Fibroblast of skin of abdomen (primary cell): Measurements from ENCODE around the gene COL8A2.

ENCODE experiments used
- DNase-seq: peaks from one replicate; pipeline ENCODE4 v3.0.0-alpha.2; 2013

Gene COL8A2

DNA sequence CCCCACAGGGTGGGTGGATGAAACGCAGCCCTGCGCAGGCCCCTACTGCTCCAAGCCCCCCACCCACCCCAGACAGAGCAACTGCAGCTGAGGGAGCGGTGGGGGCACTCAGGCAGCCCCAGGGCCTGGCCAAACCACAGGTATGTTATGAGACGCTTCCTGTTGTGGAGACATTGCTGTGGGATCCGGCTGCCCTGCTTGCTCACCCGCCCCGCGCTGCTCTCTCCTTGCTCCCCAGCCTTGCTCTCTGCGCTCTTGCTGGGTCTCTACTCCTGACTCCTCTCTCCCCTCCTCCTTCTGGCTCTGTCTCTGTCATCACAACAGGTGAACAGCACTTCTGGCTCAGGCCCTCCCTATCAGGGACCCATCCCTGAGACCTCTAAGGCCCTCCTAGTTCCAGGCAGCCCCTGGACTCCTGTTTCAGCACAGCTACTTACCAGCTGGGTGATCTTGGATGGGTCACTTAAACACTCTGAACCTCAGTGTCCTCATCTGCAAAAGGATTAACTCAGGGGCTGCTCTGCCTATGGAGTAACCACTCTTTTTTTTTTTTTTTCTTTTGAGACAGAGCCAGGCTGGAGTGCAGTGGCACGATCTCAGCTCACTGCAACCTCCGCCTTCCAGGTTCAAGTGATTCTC is 15.9 kb downstream of the COL8A2 start:
- DNase-seq, result peak; percentile 87

DNA sequence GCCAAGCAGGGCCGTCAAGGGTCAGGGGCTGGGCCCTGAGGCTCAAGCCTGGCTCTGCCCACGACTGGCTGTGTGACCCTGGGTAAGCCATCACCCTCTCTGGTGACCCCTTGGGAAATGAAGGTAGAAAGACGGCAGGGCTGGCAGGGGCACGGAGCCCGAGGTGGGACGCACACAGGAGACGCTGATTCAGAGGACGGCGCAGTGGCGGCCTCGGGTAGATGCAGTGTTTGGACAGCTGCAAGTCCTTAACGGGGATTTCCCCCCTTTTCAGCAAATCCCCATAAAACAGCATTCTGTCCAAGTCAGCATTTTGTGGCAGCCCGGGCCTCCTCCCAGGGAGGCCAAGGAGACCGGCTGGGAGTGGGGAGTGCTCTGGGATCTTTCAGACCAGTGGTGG is 16.7 kb downstream of the COL8A2 start:
- peak; percentile 83 for DNase-seq

DNA sequence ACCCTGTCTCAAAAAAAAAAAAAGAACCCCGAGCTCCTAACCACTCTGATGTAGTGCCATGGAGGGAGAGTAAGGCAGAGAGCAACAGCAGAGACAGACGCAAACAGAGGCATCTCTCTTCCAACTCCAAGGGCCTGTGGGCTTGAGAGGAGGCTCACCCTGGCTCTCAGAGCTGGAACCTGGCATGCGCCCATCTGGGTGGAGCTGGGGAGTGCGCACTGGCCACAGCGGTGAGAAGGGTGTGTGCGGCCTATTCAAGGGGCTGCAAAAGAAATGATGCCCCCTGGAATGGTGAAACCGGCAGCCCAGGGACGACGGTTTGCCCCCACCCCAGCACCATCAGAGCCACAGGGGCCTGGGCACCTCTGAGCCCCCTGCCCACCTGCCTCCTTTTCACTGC is 17.6 kb downstream of the COL8A2 start:
- DNase-seq, result no peak

DNA sequence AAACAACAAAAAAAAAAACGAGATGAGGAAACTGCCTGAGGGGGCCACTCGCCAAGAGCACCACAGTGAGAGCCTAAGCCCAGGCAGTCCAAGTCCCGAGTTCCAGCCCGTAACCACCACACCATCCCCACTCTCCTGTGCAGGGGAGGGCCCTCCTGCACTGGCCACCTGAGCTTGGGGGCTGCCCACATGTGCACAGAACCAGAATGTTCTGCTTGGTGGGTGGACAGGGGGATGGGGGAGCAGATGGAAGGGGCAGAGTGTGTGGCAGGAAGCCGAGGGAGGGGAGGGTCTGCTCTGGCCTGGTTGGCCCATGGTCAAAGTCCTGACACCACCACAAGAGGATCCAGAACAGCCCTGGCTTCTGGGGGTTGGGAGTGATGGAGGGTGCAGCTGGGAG is 18.8 kb downstream of the COL8A2 start:
- DNase-seq, result no peak

DNA sequence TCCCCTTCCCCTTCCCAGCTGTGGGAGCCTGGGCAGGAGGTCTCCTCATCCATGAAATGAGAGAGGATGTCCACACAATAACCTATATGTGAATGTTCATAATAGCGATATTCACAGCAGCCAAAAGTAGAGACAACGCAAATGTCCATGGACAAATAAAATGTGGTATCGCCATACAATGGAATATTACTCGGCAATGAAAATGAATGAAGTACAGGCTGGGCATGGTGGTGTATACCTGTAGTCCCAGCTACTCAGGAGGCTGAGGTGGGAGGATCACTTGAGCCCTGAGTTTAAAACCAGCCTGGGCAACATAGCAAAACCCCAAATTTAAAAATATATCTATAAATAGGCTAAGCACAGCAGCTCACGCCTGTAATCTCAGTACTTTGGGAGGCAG is 23.5 kb downstream of the COL8A2 start:
- no peak for DNase-seq

DNA sequence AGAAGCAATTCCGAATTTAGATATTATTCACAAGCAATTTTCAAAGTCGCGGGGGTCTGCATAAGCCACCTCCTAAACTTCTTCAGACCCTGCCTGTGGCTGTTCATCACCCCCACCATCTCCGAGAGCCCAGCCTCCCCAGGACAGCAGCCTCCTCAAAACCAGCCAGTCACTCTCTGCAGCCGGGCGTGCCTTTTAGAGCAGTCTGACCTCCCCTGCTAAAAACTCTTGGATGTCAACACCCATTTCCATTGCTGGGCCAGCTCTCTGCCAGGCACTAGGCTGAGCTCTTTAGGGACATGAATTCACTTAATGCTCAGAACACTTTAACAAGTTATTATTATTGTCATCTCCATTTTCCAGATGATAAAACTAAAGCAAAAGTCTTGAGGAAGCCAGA is 24.6 kb downstream of the COL8A2 start:
- no peak for DNase-seq

DNA sequence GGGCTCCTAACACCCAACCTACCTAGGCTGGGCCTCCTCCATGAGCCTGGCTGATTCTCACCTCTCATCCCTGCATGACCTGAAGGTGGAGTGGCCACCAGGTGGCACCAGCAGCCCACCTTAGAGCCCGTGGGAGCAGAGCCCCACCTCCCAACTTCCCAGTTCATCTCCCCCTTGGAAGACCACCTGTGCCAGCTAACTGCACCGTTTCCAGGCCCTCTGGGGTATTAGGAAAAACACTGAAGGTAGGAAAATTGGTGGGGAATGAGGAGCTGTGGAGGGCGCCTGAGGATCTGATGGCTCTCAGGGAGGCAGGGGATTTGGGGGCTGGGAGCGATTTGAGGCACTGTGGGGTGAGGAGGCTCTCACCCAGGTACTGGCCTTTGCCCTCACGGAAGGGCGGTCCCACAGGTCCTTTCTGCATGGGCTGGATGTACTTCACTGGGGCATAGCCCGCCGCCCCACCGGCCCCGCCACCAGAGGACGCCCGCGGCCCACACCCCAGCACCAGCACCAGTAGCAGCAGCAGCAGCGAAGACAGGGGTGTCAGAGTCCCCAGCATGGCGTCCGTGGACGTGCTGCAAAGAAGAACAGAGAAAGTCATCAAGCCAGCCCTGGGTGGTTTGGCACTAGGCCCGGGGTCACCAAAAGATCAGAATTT is 25.2 kb downstream of the COL8A2 start:
- DNase-seq, result peak; percentile 75

DNA sequence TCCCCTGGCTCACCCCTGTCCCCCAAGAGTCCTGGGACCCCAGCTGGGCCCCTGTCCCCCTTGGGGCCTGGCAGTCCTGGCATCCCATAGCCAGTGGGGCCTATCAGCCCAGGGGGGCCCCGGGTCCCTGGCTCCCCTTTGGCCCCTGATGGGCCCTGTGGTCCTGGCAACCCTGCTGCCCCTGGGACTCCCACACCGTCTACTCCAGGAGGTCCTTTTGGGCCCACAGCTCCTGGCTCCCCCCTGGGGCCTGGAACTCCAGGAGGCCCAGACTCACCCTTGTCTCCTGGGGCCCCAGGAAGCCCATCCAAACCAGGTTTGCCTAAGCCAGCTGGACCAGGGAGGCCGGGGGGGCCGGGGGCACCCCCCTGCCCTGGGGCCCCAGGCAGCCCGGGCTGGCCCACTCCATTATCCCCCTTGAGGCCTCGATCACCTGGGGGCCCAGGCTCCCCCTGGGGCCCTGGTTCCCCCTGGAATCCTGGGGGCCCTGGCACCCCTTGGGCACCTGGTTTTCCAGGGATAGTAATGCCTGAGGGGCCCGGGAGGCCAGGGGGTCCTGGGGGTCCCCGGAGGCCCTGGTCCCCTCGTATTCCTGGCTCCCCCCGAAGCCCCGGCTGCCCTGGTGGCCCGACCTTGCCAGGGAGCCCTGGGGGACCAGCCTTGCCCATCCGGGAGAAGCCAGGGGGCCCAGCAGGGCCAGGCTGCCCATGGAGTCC is 26.2 kb downstream of the COL8A2 start:
- DNase-seq, result no peak

DNA sequence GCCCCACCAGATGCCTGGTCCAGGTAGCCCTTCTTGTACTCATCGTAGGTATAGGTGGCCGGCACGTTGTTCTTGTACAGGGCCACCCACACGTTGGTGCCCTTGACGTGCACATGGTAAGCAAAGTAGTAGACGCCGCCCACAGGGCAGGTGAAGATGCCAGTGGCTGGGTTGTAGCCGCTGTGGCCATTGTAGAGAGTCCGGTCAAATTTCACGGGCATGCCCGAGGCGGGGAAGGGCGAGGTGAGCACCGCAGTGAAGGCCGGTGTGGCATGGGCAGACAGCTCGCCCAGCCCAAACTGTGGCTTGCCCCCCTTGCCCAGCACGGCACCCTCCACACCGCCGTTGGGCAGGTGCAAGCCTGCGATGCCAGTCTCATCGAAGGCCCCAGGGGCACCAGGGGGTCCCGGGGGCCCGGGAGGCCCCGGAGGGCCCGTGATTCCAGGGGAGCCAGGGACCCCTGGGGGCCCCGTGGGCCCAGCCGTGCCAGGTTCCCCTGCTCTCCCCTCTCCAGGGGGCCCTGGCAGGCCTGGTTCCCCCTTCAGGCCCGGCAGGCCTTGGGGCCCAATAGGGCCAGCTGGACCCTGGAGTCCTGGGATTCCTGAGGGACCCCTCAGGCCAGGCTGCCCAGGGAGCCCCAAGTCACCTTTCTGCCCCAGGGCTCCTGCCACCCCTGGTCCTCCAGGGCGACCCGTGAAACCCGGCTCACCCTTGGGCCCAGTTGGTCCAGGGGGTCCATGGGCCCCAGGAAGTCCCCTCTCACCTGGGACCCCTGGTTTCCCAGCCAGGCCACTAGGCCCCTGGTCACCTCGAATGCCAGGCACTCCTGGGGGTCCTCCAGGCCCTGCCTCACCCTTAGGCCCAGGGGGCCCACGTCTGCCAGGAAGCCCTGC is 27.1 kb downstream of the COL8A2 start:
- DNase-seq, result no peak

DNA sequence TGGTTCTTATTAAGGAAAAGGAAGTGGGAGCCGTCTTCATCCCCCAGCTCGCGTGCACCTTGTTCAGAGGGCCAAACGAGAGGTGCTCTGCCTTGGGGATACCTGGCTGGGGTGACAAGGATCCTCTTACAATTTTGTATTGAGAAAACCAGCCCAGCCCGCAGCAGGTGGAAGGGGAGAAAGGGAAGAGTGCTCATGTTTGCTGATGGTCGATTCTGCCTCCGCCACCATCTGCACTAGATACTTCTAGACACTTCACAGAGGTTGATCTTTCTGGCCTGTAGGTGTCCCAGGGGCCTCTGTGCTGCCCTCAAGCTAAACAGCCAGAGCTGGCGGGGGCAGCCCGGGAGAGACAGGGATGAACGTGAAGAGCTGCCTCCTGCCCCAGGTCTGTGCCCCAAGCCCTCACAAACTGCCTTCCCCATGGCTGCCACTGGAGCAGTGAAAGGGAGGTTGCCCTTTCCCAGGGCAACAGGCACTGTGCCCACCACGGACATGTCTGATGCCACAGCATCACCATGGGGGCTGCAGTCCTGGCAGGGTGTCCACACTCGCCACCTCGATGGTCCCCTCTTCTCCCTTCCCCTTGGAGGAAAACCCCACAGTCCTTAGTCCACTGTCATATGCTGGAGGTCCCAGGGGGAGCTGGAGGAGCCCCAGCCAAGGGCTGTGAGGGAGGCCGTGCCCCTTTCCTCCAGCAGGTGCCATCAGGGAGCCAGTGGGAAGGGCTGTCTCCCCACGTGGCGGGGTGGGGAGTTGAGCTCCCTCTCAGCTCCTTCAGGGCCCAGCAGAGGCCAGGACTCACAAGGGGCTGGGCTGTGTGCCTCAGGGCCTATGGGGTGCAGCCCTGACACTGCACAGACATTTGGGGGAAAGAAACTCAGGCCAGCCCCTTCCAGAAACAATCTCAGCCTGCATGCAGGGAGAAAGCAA is 28.3 kb downstream of the COL8A2 start:
- DNase-seq, result no peak

DNA sequence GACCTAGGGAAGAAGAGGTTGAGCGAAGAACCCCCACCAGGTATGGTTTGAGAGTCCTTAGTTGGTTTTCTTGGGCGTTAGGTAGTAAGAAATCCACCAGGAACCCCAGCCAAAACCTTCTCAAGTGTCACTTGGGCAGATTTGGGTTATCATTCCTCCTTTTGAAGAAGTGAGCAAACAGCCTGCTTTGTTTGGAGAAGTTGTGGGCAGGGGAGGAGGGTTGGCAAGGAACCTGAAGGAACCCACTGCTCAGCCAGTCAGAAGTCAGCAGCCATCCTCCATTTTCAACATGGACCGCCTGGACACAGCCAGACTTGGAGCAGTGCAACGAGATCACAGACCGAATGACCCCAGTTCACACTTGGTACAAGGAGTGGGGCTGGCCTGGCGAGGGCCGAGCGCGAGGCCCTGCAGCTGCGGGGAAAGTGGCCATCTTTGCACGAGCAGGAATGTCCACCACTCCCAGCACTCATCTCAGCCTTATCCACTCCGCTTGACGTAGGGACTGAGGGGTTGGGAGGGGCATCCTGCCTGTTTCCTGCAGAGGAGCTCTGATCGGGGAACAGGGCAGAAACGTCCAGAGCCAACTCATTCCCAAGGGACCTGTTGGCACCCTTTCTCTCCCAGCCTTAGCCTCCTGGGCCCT is 29.1 kb downstream of the COL8A2 start:
- DNase-seq, result no peak

DNA sequence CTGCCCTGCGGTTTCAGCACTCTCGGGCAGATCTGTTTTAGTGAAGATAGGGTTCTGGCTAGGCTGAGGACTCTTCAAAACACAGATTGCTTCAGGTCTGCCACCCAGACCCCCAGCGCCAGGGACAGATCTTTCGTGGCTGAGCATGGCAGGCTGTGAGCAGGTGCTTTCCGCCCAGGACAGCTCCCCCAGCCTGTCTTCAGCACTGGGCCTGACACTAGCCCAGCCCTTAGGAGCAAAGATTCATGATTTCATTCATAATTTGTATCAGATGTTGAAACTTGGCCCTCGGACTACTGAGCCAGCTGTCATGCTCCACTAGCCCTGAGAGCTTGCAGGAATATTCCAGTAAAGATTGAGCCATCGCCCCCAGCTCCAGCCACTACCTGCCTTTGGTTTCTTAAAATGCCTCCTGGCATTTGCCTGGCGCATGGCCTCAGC is 30.4 kb downstream of the COL8A2 start:
- DNase-seq, result peak; percentile 38

DNA sequence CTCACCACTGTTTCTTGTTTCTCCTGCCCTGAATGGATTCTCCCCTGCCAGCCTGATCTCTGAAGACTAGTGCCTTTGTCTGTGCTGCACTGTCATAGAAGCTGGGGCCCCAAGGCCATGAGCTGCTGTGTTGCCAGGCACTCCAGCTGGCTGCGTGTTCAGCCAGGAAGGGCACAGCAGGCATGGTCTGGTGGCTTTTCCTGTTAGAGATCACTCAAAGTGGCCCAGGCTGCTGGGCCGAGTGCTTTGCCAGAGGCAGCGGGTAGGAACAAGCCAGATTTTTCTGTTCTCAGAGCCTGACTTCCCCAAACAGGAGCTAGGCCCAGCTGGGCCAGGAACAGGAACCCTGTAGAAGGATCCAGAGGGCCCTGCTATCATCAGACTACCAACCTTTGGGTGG is 31.1 kb downstream of the COL8A2 start:
- no peak for DNase-seq

DNA sequence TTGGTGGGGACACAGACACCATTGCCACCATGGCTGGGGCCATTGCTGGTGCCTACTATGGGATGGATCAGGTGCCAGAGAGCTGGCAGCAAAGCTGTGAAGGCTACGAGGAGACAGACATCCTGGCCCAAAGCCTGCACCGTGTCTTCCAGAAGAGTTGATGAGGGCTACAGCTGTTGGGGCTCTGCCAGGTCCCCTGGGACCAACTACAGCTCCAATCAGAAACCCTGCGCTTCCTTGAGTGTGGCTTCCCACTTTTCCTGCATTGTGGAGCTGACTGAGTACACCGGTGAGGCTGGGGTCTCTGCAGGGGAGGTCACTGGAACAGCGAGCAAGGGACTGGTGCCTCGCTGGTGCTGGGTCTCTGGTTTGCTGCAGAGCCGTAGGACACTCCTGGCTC is 31.8 kb downstream of the COL8A2 start:
- no peak for DNase-seq

DNA sequence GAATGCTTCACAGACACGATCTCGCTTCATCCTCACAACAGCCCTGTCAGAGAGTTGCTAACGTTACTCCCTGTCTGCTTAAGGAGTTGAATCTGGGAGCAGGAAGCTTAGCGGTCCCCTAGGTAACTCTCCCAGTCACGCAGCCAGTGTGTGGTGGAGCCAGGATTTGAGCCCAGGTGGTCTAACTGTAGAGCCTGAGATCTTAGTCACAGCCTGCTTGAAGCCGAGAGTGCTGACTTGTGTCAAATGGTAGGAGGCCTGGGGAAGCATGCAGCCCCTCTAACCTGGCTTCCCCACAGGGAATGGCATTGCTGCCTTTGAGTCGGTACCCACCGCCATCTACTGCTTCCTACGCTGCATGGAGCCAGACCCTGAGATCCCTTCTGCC is 32.2 kb downstream of the COL8A2 start:
- DNase-seq, result no peak

DNA sequence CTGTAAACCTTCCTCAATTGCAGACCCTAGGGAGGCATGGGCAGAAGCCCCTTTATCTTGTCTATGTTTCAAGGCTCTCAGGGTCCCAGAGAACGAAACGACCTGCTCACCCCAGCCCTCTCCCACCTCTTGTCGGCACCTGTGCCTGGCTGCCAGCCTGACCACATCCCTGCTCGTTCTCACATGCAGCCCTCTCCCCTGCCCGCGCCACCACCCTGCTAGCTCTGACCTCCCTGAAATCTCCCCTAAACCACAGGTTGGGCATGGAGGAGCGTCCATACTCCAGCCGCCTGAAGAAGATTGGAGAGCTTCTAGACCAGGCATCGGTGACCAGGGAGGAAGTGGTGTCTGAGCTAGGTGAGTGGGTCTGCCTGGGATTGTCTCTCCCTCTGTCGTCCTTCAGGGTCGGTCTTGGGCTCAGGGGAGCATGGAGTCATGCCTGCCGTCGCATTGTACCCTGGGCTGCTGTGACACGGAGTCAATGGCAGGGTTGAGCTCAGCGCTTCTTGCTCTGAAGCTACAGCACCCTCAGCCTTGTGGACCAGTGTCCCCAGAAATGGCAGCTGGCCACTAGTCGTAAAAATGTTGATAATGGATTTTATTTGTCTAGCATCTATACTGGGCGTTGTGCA is 32.7 kb downstream of the COL8A2 start:
- DNase-seq, result no peak

DNA sequence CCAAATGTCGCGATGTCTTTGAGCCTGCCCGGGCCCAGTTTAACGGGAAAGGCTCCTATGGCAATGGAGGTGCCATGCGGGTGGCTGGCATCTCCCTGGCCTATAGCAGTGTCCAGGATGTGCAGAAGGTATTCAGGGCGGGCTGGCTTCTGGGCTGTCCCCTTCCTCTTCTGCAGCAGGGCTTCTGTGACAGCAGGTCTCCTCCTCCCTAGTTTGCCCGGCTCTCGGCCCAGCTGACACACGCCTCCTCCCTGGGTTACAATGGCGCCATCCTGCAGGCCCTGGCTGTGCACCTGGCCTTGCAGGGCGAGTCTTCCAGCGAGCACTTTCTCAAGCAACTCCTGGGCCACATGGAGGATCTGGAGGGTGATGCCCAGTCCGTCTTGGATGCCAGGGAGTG is 33.3 kb downstream of the COL8A2 start:
- DNase-seq, result no peak

DNA sequence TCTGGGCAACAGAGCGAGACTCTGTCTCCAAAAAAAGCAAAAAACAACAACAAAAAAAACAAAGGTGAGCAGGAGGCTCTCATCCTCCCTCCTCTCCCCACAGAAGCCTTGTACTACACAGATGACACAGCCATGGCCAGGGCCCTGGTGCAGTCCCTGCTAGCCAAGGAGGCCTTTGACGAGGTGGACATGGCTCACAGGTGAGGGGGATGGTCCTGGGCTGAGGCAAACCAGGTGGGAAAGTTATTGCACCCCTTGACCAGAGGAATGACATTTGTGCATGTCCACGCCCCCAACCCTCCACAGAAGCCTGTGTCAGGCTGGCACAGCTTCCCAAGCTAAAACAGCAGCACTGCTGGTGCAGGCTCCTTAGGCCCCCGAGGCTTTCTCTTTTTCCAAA is 33.9 kb downstream of the COL8A2 start:
- no peak for DNase-seq

DNA sequence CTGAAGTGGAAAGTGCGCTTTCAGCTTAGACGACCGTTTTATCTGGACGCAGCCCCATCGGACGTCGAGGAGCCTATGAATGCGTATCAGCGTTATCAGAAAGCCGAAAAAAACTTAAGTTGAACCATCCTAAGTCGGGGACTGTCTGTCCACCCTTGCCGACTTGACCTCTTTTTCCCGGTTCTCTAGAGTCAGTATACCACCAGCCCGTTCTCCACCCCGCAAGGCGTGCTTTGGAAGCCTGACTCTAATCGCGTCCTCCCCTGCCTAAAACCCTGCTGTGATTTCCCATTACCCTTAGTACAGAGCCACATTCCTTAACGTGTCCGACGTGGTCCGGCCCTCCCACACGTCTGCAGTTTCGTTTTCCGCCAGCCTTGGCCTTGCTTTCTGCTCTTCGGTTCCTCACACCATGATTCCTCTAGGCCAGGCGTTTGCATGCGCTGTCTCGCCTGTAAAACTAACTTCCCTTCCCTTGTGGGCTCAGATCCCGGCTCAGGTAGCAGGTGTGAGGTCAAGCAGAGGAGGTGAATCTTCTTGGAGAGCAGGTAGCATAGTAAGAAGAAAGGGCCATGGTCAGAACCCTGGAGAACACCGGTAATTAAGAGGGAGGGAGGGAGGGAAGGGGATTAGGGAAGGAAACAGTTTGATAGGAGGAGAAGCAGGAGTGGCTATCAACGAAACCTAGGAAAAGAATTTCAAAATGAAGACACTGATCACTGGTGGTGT is 35.5 kb downstream of the COL8A2 start:
- no peak for DNase-seq
